HAP-1 (cell line): ENCODE data around the gene MNAT1.
"Not testable (repeated sequence)": the region's sequence is repeated elsewhere in the genome, so short reads cannot be mapped to it uniquely, and the experiment has no call there.

ENCODE experiments used
- DNase-seq, 2 experiments: peaks; one replicate each; pipeline ENCODE4 v3.0.0-alpha.2; 2016 to 2020; ENCODE audit warnings: low spot score in 2 of 2
- H3K27me3 ChIP-seq: fragments of 250-450 bp; sonication (Bioruptor Pico); 2 replicates; pipeline ENCODE4 v1.5.1; 2020; ENCODE audit warnings: low read depth, mild to moderate bottlenecking, moderate library complexity
- H3K36me3 ChIP-seq: fragments of 250-450 bp; sonication (Bioruptor Pico); replicated peaks from 2 replicates; pipeline ENCODE4 v1.5.1; 2020; ENCODE audit warnings: mild to moderate bottlenecking
- H3K4me1 ChIP-seq: fragments of 250-450 bp; sonication (Bioruptor Pico); 2 replicates; pipeline ENCODE4 v1.5.1; 2020; ENCODE audit warnings: mild to moderate bottlenecking
- H3K4me3 ChIP-seq: fragments of 250-450 bp; sonication (Bioruptor Pico); 2 replicates; pipeline ENCODE4 v1.5.1; 2020; ENCODE audit warnings: mild to moderate bottlenecking, moderate library complexity
- H3K9me3 ChIP-seq: fragments of 250-450 bp; sonication (Bioruptor Pico); 2 replicates; pipeline ENCODE4 v1.5.1; 2020; ENCODE audit warnings: mild to moderate bottlenecking, moderate library complexity
- in situ Hi-C: fragments of 300-500 bp; cut with MboI; formaldehyde crosslinking; loops from 3 replicates; pipeline ENCODE4 v1.14.3; 2020; ENCODE audit warnings: low sequenced_read_pairs, inconsistent platforms, mixed read lengths

The MNAT1 gene

DNA sequence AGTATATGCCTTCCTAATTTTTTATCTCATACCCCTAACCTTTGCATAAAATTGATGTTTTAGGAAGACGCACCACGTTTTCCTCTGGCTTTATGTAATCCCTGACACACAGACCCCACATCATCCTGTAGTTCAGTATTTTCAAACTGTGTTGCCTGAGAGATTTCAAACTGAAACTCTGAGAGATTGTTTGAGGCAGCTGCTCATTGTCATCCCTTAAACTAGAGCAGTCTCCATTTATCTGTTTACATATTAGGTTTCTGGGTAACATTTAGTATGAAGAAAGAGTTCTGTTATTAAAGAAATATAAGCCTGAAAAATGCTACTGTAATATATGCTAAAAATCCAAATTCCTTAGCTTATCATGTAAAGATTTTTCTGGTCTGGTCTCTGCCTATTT is 24.3 kb downstream of the MNAT1 start:
- Histone ChIP-seq H3K4me3 (no peak overlapping the region), H3K4me1 (peaks cover 16% of the 10 kb centered on the region), H3K9me3 (no peaks in the 10 kb centered on the region), H3K36me3 (no peaks in the 10 kb centered on the region), H3K27me3 (no peaks in the 10 kb centered on the region)
- in situ Hi-C loops: no loop called here
- DNase-seq: no peak

DNA sequence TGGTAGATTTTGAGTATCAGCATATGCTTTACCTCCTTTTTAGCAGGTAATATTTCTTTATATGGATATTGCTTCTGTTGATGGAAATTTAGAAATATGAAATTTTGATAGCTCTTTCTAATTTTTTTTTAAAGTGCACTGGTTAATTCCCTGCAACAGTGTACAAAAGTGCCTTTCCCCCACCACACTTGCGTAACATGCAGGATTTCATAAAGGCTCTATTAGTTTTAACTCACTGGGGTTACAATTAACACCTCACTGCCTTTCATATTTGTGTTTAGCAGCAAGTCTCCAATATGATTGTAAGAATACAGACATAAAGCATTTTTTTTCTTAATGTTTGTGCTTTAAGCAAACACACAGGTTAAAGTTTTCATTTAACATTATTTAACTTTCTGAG is 25.6 kb downstream of the MNAT1 start:
- in situ Hi-C loops: no loop called here
- Histone ChIP-seq H3K36me3 (no peaks in the 10 kb centered on the region), H3K9me3 (no peaks in the 10 kb centered on the region), H3K27me3 (no peaks in the 10 kb centered on the region), H3K4me3 (no peak overlapping the region), H3K4me1 (peaks cover 16% of the 10 kb centered on the region)
- DNase-seq: no peak

DNA sequence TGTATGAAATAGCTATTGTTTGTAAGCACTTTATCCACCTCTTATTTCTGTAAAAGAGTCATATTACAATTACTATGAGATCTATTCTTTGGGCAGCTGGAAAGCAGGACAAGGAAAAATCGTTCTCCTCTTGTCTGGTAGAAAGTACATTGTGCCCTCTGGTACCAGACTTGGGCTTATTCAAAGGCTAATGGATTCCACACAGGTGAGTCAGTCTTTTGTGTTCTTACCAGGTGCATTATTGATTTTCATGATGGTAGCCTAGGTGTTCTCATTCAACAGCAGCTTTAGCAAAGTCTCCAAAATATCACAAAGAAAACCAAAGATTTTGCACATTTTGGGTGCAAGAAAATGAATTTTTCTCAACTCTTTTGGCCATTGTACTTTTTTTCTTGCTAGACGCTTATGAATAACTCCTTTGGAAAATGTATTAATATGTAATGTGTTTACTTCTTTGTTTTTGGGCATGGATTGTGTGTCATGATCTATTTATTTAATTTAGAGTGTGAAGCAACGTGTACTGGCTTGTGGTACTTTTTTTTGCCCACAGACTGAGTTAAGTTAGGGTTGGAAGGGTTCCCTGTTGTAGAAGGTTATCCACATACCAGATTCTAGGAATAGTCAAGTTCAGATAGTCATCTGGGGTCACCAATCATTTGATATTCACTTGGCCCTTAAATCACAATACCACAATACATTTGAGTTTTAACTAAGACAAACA is 26.2 kb downstream of the MNAT1 start:
- no peak for DNase-seq
- H3K4me3 ChIP-seq: no peak overlapping the region

DNA sequence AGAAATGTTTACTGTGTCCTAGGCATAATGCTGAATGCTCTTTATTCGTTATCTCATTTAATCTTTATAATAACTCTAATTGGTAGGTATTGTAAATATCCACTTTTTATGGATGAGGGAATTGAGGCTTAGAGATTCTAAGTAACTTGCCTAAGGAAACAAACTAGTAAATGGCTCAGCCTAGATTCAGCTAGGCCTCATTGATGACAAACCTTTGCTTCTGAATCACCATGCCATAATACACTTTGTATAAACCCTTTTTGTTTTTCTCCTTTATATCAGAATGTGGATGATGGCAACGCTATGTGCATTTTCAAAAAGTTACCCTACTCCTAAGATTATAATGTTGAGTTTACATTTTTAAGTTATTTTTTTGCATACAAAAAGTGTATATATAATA is 34.0 kb downstream of the MNAT1 start:
- no peaks in the 10 kb centered on the region; the same call in 1 of the 2 replicates for H3K27me3 ChIP-seq
- H3K4me3 ChIP-seq: no peak overlapping the region
- H3K36me3 ChIP-seq: no peaks in the 10 kb centered on the region
- no peak for DNase-seq
- H3K4me1 ChIP-seq: peaks cover 12% of the 10 kb centered on the region
- no peaks in the 10 kb centered on the region for H3K9me3 ChIP-seq
- in situ Hi-C loops: no loop called here

More for the DNA sequence above, 26.2 kb downstream of the MNAT1 start:
- Histone ChIP-seq H3K4me1 (peaks cover 16% of the 10 kb centered on the region), H3K36me3 (no peaks in the 10 kb centered on the region), H3K9me3 (no peaks in the 10 kb centered on the region), H3K27me3 (no peaks in the 10 kb centered on the region)
- in situ Hi-C loops: no loop called here

DNA sequence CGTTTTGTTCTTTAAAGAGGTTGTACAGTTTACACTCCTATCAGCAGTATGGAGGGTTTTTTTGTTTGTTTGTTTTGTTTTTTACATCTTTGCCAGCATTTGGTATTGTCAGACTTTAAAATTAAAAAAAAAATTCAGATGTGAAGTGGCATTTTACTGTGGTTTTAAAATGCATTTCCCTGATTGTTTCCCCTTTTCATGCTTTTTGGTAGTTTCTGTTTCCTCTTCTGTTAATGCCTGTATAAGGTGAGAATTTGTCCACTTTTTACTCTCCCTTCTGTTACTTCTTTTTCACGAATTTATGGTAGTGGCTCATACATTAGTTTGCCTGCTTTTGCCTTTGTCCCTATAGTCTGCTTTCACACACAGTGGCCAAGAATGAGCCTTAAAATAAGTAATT is 36.6 kb downstream of the MNAT1 start:
- DNase-seq: no peak
- H3K4me1 ChIP-seq: peaks cover 9% of the 10 kb centered on the region; the same call in 1 of the 2 replicates
- no peaks in the 10 kb centered on the region; the same call in 1 of the 2 replicates for H3K27me3 ChIP-seq
- H3K9me3 ChIP-seq: no peaks in the 10 kb centered on the region
- H3K36me3 ChIP-seq: no peaks in the 10 kb centered on the region
- H3K4me3 ChIP-seq: no peak overlapping the region
- in situ Hi-C loops: no loop called here

DNA sequence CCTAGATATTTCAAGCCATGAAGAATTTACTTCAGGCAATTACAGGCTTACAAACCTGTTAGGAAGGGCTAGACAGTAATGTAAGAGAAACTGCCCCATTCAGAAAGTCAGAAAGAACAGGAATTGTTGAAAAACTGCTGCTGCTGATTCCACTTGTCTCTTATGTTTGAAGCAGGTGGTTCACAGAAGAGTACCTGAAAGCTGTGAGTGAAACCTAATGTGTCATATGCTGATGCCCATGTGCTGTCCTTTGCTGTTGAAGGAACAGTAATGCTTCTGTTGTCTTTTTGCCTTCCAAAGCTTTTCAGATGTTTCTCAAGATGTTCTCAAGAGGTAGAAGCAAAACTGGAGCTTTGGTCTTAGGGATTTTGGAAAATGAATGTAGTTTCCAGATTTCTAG is 39.0 kb downstream of the MNAT1 start:
- no peaks in the 10 kb centered on the region for H3K9me3 ChIP-seq
- peaks cover 4% of the 10 kb centered on the region; the same call in 1 of the 2 replicates for H3K4me1 ChIP-seq
- no peak overlapping the region for H3K4me3 ChIP-seq
- in situ Hi-C loops: no loop called here
- H3K36me3 ChIP-seq: no peaks in the 10 kb centered on the region
- DNase-seq: no peak
- no peaks in the 10 kb centered on the region; the same call in 1 of the 2 replicates for H3K27me3 ChIP-seq

DNA sequence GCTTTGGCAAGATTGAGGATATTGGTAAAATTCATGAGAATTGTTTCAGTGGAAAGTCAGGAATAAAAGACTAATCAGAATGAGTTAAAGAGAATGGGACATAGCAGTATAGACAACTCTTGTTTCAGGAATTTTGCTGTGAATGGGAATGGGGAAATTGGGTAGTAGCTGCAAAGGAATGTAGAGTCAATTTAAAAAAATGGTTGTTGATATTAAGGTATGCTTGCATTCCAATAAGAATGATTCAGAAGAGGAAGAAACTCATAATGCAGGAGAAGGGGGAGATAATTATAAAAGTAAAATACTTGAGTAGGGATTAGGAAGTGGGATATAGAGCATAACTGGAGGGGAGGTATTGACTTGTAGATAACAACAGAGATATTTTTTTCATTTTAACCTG is 40.7 kb downstream of the MNAT1 start:
- Histone ChIP-seq H3K27me3 (no peaks in the 10 kb centered on the region; the same call in 1 of the 2 replicates), H3K36me3 (no peaks in the 10 kb centered on the region), H3K9me3 (no peaks in the 10 kb centered on the region), H3K4me3 (no peak overlapping the region), H3K4me1 (no peaks in the 10 kb centered on the region)
- in situ Hi-C loops: no loop called here
- DNase-seq: no peak

DNA sequence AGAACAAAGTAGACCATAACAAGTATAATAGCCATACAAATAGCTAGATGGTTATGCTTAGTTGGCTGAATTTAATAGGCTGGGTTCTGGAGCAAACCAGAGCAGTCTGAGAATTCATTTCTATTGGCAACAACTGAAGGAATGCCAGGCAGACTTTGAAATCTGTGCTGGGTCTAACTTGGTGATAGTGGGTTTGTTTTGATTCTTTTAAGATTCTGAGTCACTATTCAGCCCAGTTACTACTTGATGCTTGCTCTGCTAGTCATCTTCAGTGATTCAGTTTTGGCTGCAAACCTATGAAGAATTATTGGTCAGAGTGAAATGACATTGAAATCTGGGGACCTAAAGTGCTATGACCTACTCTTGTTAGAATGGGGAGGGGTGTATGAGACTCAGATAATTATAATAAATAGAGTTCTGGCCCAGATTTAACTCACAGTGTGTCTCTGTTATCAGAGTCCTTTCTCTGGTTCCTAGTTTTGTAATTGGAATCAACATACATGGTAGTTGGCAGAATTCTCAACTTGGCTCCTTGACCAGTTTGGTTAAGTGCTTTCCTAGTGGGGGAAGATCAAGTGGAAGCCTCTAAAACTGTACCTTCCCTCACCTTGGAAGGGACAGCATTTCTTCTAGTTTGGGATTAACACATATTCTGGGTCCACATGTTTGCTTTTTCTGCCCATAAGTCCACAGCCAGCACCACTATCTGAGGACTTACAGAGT is 43.5 kb downstream of the MNAT1 start:
- Histone ChIP-seq H3K27me3 (no peaks in the 10 kb centered on the region), H3K36me3 (no peaks in the 10 kb centered on the region), H3K9me3 (no peaks in the 10 kb centered on the region), H3K4me1 (no peaks in the 10 kb centered on the region), H3K4me3 (no peak overlapping the region)
- no peak for DNase-seq
- in situ Hi-C loops: no loop called here

DNA sequence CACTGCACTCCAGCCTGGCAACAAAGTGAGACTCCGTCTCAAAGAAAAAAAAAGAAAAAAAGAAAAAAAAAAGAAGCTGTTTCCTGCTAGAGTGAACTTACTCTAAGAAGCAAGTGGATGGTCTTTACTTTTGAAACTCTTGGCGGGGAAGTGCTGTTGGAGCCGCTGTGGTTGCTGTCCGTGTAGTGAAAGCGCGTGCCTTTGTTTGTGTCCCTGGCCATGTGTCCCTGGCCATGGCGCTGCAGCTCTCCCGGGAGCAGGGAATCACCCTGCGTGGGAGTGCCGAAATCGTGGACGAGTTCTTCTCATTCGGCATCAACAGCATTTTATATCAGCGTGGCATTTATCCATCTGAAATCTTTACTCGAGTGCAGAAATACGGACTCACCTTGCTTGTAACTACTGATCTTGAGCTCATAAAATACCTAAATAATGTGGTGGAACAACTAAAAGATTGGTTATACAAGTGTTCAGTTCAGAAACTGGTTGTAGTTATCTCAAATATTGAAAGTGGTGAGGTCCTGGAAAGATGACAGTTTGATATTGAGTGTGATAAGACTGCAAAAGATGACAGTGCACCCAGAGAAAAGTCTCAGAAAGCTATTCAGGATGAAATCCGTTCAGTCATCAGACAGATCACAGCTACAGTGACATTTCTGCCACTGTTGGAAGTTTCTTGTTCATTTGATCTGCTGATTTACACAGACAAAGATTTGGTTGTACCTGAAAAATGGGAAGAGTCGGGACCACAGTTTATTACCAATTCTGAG is 45.4 kb downstream of the MNAT1 start:
- H3K9me3 ChIP-seq, H3K4me3 ChIP-seq, H3K36me3 ChIP-seq, DNase-seq, in situ Hi-C loops, H3K4me1 ChIP-seq, H3K27me3 ChIP-seq: not testable (repeated sequence)

DNA sequence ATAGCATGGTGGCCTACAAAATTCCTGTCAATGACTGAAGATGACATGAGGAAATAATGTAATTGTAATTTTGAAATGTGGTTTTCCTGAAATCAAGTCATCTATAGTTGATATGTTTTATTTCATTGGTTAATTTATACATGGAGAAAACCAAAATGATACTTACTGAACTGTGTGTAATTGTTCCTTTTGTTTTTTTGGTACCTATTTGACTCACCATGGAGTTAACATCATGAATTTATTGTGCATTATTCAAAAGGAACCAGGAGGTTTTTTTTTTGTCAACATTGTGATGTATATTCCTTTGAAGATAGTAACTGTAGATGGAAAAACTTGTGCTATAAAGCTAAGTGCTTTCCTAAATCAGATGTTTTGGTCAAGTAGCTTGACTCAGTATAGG is 46.0 kb downstream of the MNAT1 start:
- DNase-seq, in situ Hi-C loops: not testable (repeated sequence)

DNA sequence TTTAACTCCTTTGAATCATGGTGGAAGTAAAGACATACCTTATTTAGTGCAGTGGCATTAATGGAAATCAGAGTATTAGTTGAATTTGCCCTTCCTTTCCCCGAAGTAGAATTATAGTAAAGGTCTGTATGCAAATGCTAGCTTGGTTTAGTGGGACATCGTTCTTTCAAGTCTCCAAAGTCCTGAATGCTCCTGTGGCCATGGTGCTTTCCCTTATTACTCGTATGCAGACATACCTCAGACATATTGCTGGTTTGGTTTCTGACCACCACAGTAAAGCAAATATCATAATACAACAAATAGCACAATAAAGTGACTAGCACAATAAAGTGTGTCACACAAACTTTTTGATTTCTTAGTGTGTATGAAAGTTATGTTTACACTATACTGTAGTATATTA is 52.3 kb downstream of the MNAT1 start:
- Histone ChIP-seq H3K4me3 (no peak overlapping the region), H3K9me3 (no peaks in the 10 kb centered on the region), H3K27me3 (no peaks in the 10 kb centered on the region), H3K4me1 (no peaks in the 10 kb centered on the region), H3K36me3 (peaks cover 10% of the 10 kb centered on the region; the same call in 1 of the 2 replicates)
- in situ Hi-C loops: no loop called here
- DNase-seq: no peak

More for the DNA sequence above, 46.0 kb downstream of the MNAT1 start:
- not testable (repeated sequence) for H3K36me3 ChIP-seq, H3K27me3 ChIP-seq, H3K4me3 ChIP-seq, H3K4me1 ChIP-seq, H3K9me3 ChIP-seq

DNA sequence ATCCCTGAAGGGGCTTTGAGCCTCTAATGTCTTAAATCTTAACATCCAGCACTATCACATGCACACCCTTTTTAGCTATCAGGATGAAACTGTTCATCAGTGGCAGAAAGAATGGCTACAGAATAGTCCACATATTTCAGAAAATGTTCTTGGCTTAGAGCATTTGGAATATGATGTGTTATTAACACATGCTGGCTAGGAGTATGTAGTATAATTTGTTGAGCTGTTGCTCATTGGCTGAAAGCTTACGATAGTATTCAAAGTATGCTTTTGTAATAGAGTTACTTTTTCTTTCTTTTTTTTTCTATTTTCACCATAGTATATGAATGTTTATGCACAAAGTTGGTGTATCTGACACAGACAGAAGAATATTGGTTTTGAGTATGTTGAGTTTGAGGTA is 55.1 kb downstream of the MNAT1 start:
- Histone ChIP-seq H3K4me1 (no peaks in the 10 kb centered on the region), H3K9me3 (no peaks in the 10 kb centered on the region), H3K36me3 (peaks cover 10% of the 10 kb centered on the region; the same call in 1 of the 2 replicates), H3K27me3 (no peaks in the 10 kb centered on the region), H3K4me3 (no peak overlapping the region)
- DNase-seq: no peak
- in situ Hi-C loops: no loop called here

DNA sequence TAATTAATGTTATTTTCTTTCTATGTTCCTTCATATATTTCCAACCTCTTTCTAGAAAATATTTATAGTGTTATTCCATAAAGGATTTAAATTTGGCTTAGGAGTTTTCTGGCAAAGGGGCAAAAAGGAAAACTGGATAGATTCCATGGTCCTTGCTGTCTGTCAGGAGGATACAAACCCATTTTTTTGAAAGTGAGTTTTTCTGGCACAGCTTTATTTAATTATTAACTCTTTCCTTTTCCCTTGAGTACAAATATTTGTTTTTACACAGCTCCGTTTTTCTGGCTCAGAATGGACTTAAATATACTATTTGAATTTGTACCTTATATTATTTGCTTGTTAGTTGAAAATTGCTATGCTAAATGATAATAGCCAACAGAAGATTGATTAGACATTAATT is 56.3 kb downstream of the MNAT1 start:
- H3K36me3 ChIP-seq: peaks cover 10% of the 10 kb centered on the region; the same call in 1 of the 2 replicates
- no peaks in the 10 kb centered on the region for H3K27me3 ChIP-seq
- no peaks in the 10 kb centered on the region for H3K9me3 ChIP-seq
- no peak for DNase-seq
- H3K4me3 ChIP-seq: no peak overlapping the region
- H3K4me1 ChIP-seq: no peaks in the 10 kb centered on the region
- in situ Hi-C loops: no loop called here

DNA sequence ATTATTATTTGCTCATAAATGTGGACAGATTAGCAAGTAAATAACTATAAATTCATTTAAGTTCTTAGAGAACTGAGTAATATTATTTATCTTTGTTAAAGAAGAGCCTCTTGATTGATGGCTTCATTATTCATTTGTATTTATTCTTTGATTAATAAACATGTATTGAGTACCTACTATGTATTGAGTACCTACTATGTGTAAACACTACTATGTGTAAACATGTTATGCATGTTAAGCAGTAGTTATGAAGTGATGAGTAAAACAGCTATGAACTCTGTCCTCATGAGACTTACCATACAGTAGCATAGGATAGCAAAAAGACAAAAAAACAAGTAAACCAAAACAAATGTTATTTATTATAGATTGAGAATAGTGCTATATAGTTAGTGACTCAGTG is 61.9 kb downstream of the MNAT1 start:
- H3K27me3 ChIP-seq: no peaks in the 10 kb centered on the region
- no peaks in the 10 kb centered on the region for H3K4me1 ChIP-seq
- no peaks in the 10 kb centered on the region; the same call in 1 of the 2 replicates for H3K36me3 ChIP-seq
- in situ Hi-C loops: no loop called here
- H3K4me3 ChIP-seq: no peak overlapping the region
- no peak for DNase-seq
- no peaks in the 10 kb centered on the region for H3K9me3 ChIP-seq
